Medulla oblongata (tissue), 1 donor: Measurements from ENCODE around the gene CFAP73.

Experiments
- DNase-seq: peaks from one replicate; pipeline ENCODE4 v3.0.0-alpha.2; 2015; ENCODE audit errors: extremely low spot score

Gene CFAP73

GRCh38 chr12:113163030-113163360, 13.5 kb downstream of the CFAP73 start:
- no peak for DNase-seq

- no peak for DNase-seq
These were observed 14.5 kb downstream of the CFAP73 start for GRCh38 chr12:113164014-113164413.

- no peak for DNase-seq
These were observed 16.3 kb downstream of the CFAP73 start for GRCh38 chr12:113165521-113166450.

GRCh38 chr12:113167868-113168267, 18.3 kb downstream of the CFAP73 start:
- DNase-seq: no peak

- DNase-seq: no peak
These were observed 20.2 kb downstream of the CFAP73 start for GRCh38 chr12:113169697-113170096.

GRCh38 chr12:113170457-113170856, 20.9 kb downstream of the CFAP73 start:
- no peak for DNase-seq

- DNase-seq: no peak
These were observed 21.4 kb downstream of the CFAP73 start for GRCh38 chr12:113170926-113171325.

- DNase-seq: no peak
These were observed 22.0 kb downstream of the CFAP73 start for GRCh38 chr12:113171543-113171942.

- no peak for DNase-seq
These were observed 22.7 kb downstream of the CFAP73 start for GRCh38 chr12:113172185-113172584.

- DNase-seq: no peak
These were observed 23.7 kb downstream of the CFAP73 start for GRCh38 chr12:113173081-113173698.

GRCh38 chr12:113174461-113175384, 25.2 kb downstream of the CFAP73 start:
- DNase-seq: peak; percentile 66

GRCh38 chr12:113179023-113179422, 29.5 kb downstream of the CFAP73 start:
- no peak for DNase-seq

- no peak for DNase-seq
These were observed 30.8 kb downstream of the CFAP73 start for GRCh38 chr12:113180333-113180732.

- DNase-seq: no peak
These were observed 32.5 kb downstream of the CFAP73 start for GRCh38 chr12:113181975-113182374.

GRCh38 chr12:113183030-113183589, 33.6 kb downstream of the CFAP73 start:
- no peak for DNase-seq

GRCh38 chr12:113184098-113184899, 34.8 kb downstream of the CFAP73 start:
- DNase-seq: no peak

GRCh38 chr12:113184900-113185179, 35.3 kb downstream of the CFAP73 start:
- peak; percentile 90 for DNase-seq

GRCh38 chr12:113185180-113186032, 35.9 kb downstream of the CFAP73 start, which contains the start of the genes DDX54 and RITA1:
Gene DDX54 (minus strand): TSS chr12:113185478. CDS start chr12:113185451, 27 bp downstream.
Gene RITA1 (plus strand): TSS chr12:113185721. CDS start chr12:113186747, 1,026 bp downstream.
- DNase-seq: peak; percentile 68

GRCh38 chr12:113186033-113186365, 36.5 kb downstream of the CFAP73 start:
- no peak for DNase-seq

- no peak for DNase-seq
These were observed 37.3 kb downstream of the CFAP73 start for GRCh38 chr12:113186666-113187325.
